Esophagus (tissue), 2 donors: Measurements from ENCODE around the gene USP11. TPM values are rescaled to one million over a fixed set of nuclear protein-coding genes. Genes with fewer than 3 reads are reported as not detected.
A peak's percentile ranks its signal among the peaks of the same experiment; 100 is the strongest.

ENCODE experiments used
- H3K27ac ChIP-seq, 2 donors: one replicate each; pipeline ENCODE4 v1.5.1; 2013; ENCODE audit warnings: low read depth in 2 of 2, mild to moderate bottlenecking in 2 of 2, inconsistent platforms in 1 of 2, low read length in 1 of 2, moderate library complexity in 1 of 2
- H3K27me3 ChIP-seq, 2 donors: one replicate each; pipeline ENCODE4 v1.6.1; 2013; ENCODE audit warnings: low read length in 2 of 2, control low read depth in 1 of 2, mild to moderate bottlenecking in 1 of 2; ENCODE audit not compliant: insufficient read depth in 2 of 2, control insufficient read depth in 1 of 2
- H3K36me3 ChIP-seq, 2 donors: one replicate each; pipeline ENCODE4 v1.6.1; 2013; ENCODE audit warnings: low read length in 1 of 2; ENCODE audit not compliant: control insufficient read depth in 2 of 2, insufficient read depth in 2 of 2
- H3K4me1 ChIP-seq, 2 donors: one replicate each; pipeline ENCODE4 v1.6.1; 2013; ENCODE audit warnings: low read length in 1 of 2; ENCODE audit not compliant: control insufficient read depth in 2 of 2, insufficient read depth in 2 of 2
- H3K4me3 ChIP-seq, 2 donors: one replicate each; pipeline ENCODE4 v1.5.1; 2013; ENCODE audit warnings: low read length in 2 of 2, mild to moderate bottlenecking in 2 of 2, low read depth in 1 of 2, moderate library complexity in 1 of 2
- H3K9me3 ChIP-seq, 2 donors: one replicate each; pipeline ENCODE4 v1.6.1; 2013; ENCODE audit warnings: mild to moderate bottlenecking in 2 of 2, low read depth in 1 of 2, low read length in 1 of 2, moderate library complexity in 1 of 2; ENCODE audit not compliant: control insufficient read depth in 2 of 2, insufficient read depth in 1 of 2
- WGBS, 2 donors: extraction: QIAGEN DNeasy Blood & Tissue Kit; methylation state at CpG; one replicate each; pipeline ENCODE4 v1.1.7; 2013; 5-methylcytosine and 5-hydroxymethylcytosine counted together
- polyA plus RNA-seq, 2 donors: library from polyadenylated mRNA; stranded (reverse); fragments of 200-250 nt; gene quantifications; one replicate each; pipeline ENCODE4 v1.2.3, GENCODE V29; 2013
- donor health status: healthy with polysubstance abuse.
- donor health status: Bipolar disorder and iron deficiency.

Gene USP11
- polyA plus RNA-seq, 2 donors, result 11.3 to 13.6 TPM

- Histone ChIP-seq H3K4me3 (no peak overlapping the region), H3K4me1 (no peaks in the 10 kb centered on the region), H3K36me3 (peaks cover 0 to 23% of the 10 kb centered on the region in 2 donors), H3K9me3 (no peaks in the 10 kb centered on the region), H3K27ac (no peak overlapping the region), H3K27me3 (no peaks in the 10 kb centered on the region)
- 86 to 88% methylated on average over 5 of the region's 5 CpGs for WGBS, 2 donors
Observed at GRCh38 chrX:47230136-47230868, 2.5 kb upstream of the USP11 start.

- WGBS, 2 donors, result 64 to 68% methylated on average over 2 of the region's 2 CpGs
- H3K4me3 ChIP-seq, result no peak overlapping the region
- H3K27ac ChIP-seq, result no peak overlapping the region
Observed at GRCh38 chrX:47231167-47231566, 1.6 kb upstream of the USP11 start.

GRCh38 chrX:47232197-47232802 is 509 bp upstream of the USP11 start:
- Histone ChIP-seq H3K36me3 (peaks cover 0 to 6% of the 10 kb centered on the region in 2 donors), H3K9me3 (no peaks in the 10 kb centered on the region), H3K27ac (peak overlapping the region; percentile 84 to 100), H3K4me1 (no peaks in the 10 kb centered on the region), H3K27me3 (no peaks in the 10 kb centered on the region), H3K4me3 (peak overlapping the region; percentile 46 to 77)
- WGBS, 2 donors, result 46 to 59% methylated on average over 8 of the region's 8 CpGs

More at GRCh38 chrX:47231167-47231566, 1.6 kb upstream of the USP11 start:
- Histone ChIP-seq H3K27me3 (no peaks in the 10 kb centered on the region), H3K36me3 (peaks cover 0 to 16% of the 10 kb centered on the region in 2 donors), H3K9me3 (no peaks in the 10 kb centered on the region), H3K4me1 (no peaks in the 10 kb centered on the region)

GRCh38 chrX:47233333-47234113 is 714 bp downstream of the USP11 start:
- H3K4me1 ChIP-seq, result no peaks in the 10 kb centered on the region
- no peaks in the 10 kb centered on the region for H3K9me3 ChIP-seq
- no peaks in the 10 kb centered on the region for H3K27me3 ChIP-seq
- 0 to 19% methylated on average over 48 to 51 of the region's 51 CpGs for WGBS, 2 donors
- peak overlapping the region; percentile 46 to 77 for H3K4me3 ChIP-seq
- peaks cover 0 to 5% of the 10 kb centered on the region in 2 donors for H3K36me3 ChIP-seq
- peak overlapping the region; percentile 84 to 100 for H3K27ac ChIP-seq

GRCh38 chrX:47234583-47234982 is 1.8 kb downstream of the USP11 start:
- WGBS, 2 donors, result 41 to 59% methylated on average over 3 of the region's 3 CpGs
- Histone ChIP-seq H3K4me1 (no peaks in the 10 kb centered on the region), H3K27me3 (no peaks in the 10 kb centered on the region), H3K27ac (no peak overlapping the region), H3K9me3 (no peaks in the 10 kb centered on the region), H3K36me3 (no peaks in the 10 kb centered on the region), H3K4me3 (no peak overlapping the region)

GRCh38 chrX:47235691-47236103 is 2.9 kb downstream of the USP11 start:
- H3K27ac ChIP-seq, result no peak overlapping the region
- WGBS, 2 donors, result 68 to 79% methylated on average over 4 of the region's 4 CpGs
- H3K27me3 ChIP-seq, result no peaks in the 10 kb centered on the region

GRCh38 chrX:47239199-47239598 is 6.4 kb downstream of the USP11 start:
- Histone ChIP-seq H3K4me3 (no peak overlapping the region), H3K27me3 (no peaks in the 10 kb centered on the region), H3K9me3 (no peaks in the 10 kb centered on the region), H3K4me1 (no peaks in the 10 kb centered on the region), H3K27ac (no peak overlapping the region), H3K36me3 (peaks cover 0 to 20% of the 10 kb centered on the region in 2 donors)
- 84 to 96% methylated on average over 8 of the region's 8 CpGs for WGBS, 2 donors

More at GRCh38 chrX:47235691-47236103, 2.9 kb downstream of the USP11 start:
- no peak overlapping the region for H3K4me3 ChIP-seq
- H3K9me3 ChIP-seq, result no peaks in the 10 kb centered on the region
- H3K4me1 ChIP-seq, result no peaks in the 10 kb centered on the region
- peaks cover 0 to 6% of the 10 kb centered on the region in 2 donors for H3K36me3 ChIP-seq

GRCh38 chrX:47239898-47240545 is 7.2 kb downstream of the USP11 start:
- Histone ChIP-seq H3K27me3 (no peaks in the 10 kb centered on the region), H3K9me3 (no peaks in the 10 kb centered on the region), H3K4me3 (no peak overlapping the region), H3K27ac (no peak overlapping the region), H3K36me3 (peaks cover 0 to 25% of the 10 kb centered on the region in 2 donors), H3K4me1 (no peaks in the 10 kb centered on the region)
- WGBS, 2 donors, result 94 to 96% methylated on average over 12 of the region's 12 CpGs

GRCh38 chrX:47240619-47241018 is 7.8 kb downstream of the USP11 start:
- H3K27ac ChIP-seq, result no peak overlapping the region
- no peaks in the 10 kb centered on the region for H3K9me3 ChIP-seq
- peaks cover 0 to 26% of the 10 kb centered on the region in 2 donors for H3K36me3 ChIP-seq
- no peaks in the 10 kb centered on the region for H3K4me1 ChIP-seq
- no peak overlapping the region for H3K4me3 ChIP-seq
- H3K27me3 ChIP-seq, result no peaks in the 10 kb centered on the region
- 84 to 94% methylated on average over 7 of the region's 7 CpGs for WGBS, 2 donors
